ENCODE results near the gene TMEM252.
A peak's percentile ranks its signal among the peaks of the same experiment; 100 is the strongest.

TMEM252 gene

GRCh38 chr9:68540712-68541535 is at the start of gene TMEM252:
TMEM252 (minus strand) TSS chr9:68540883; CDS start chr9:68540814, 69 bp downstream.
- DNase-seq (ENCODE audit: extremely low read depth, low read depth): no peak
- TF ChIP-seq CTCF (IDR thresholded peaks at IDR 0.05; ENCODE audit: low read depth, low read length): no peak

GRCh38 chr9:68585034-68585761 is 44.5 kb upstream of the TMEM252 start:
- TF ChIP-seq CTCF (IDR thresholded peaks at IDR 0.05; ENCODE audit: low read depth, low read length): no peak
- no peak for DNase-seq (ENCODE audit: extremely low read depth, low read depth)

- peak; percentile 69 for DNase-seq (ENCODE audit: extremely low read depth, low read depth)
- no peak; the same call in none of the 2 replicates for TF ChIP-seq CTCF (IDR thresholded peaks at IDR 0.05; ENCODE audit: low read depth, low read length)
These were observed 43.7 kb upstream of the TMEM252 start for GRCh38 chr9:68584189-68585033.

GRCh38 chr9:68581696-68582095 is 41.0 kb upstream of the TMEM252 start:
- DNase-seq (ENCODE audit: extremely low read depth, low read depth): no peak
- no peak for TF ChIP-seq CTCF (IDR thresholded peaks at IDR 0.05; ENCODE audit: low read depth, low read length)

GRCh38 chr9:68577774-68578591 is 37.3 kb upstream of the TMEM252 start:
- TF ChIP-seq CTCF (IDR thresholded peaks at IDR 0.05; ENCODE audit: low read depth, low read length): no peak
- no peak for DNase-seq (ENCODE audit: extremely low read depth, low read depth)

- no peak for DNase-seq (ENCODE audit: extremely low read depth, low read depth)
- no peak for TF ChIP-seq CTCF (IDR thresholded peaks at IDR 0.05; ENCODE audit: low read depth, low read length)
These were observed 35.1 kb upstream of the TMEM252 start for GRCh38 chr9:68575817-68576216.
